A673 (cell line): ENCODE data around the gene WRAP53.

Source experiments
- CTCF ChIP-seq: fragments of 300-800, 200-600 bp; sonication (generic); conservative IDR thresholded peaks from 2 replicates; pipeline ENCODE4 v1.5.1; 2017; ENCODE audit warnings: low read depth, mild to moderate bottlenecking, antibody characterized with exemption, low read length, moderate library complexity, mixed read lengths
- EZH2 ChIP-seq: fragments of 200-600 bp; sonication (generic); IDR thresholded peaks from 2 replicates; pipeline ENCODE4 v1.6.1; 2017; ENCODE audit warnings: borderline replicate concordance, low read depth, mild to moderate bottlenecking, mixed read lengths, antibody characterized with exemption, low read length; ENCODE audit not compliant: poor library complexity, severe bottlenecking

DNA sequence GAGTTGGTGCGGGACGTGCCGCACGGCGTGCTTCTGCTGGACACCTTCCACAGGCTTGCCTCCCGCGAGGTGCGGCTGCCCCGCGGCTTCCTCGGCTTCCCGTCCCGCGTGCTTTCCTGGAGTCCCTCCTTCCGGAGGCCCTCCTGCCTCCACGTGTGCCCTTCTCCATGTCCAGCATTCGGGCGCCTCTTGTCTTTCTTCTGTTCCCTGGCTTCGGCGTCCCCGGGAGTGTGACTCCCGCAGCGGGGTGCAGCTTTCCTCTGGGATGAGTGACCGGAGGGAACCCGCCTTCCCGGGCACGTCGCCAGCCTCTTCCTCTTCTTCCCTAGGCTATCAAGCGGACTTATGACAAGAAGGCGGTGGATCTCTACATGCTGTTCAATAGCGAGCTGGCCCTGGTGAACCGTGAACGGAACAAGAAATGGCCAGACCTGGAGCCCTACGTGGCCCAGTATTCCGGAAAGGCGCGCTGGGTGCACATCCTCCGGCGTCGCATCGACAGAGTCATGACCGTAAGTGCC, 52.3 kb downstream of the WRAP53 start:
- TF ChIP-seq CTCF (no peak), EZH2 (no peak)
